ENCODE measurements around the gene WDR13. TPM values are rescaled to one million over a fixed set of nuclear protein-coding genes. Genes with fewer than 3 reads are reported as not detected.

The WDR13 gene
- total RNA-seq, 2 experiments from 2014 or later: 31.6 to 38.6 TPM

- no peaks in the 10 kb centered on the region for H3K4me1 Mint-ChIP-seq (ENCODE audit: low read depth)
- TF ChIP-seq CTCF (IDR thresholded peaks at IDR 0.05): no peak
- no peak overlapping the region for H3K4me3 Mint-ChIP-seq
- intact Hi-C loops (cut with micrococcal nuclease): no loop called here
- no peak overlapping the region for H3K27ac Mint-ChIP-seq
- H3K27me3 Mint-ChIP-seq: no peaks in the 10 kb centered on the region
- CTCF ChIA-PET: no interaction called here
- H3K9me3 Mint-ChIP-seq: no peaks in the 10 kb centered on the region
- DNase-seq (no peak), ATAC-seq (no peak)
- POLR2A ChIA-PET: interaction anchor here (0.7 to 2.4 kb wide), 3 partner anchors 12 to 94 kb away, joined by 3 to 8 read pairs (median 3); partner anchors contain the start of gene WAS
- no peaks in the 10 kb centered on the region for H3K36me3 Mint-ChIP-seq (ENCODE audit: low read depth)
These were observed 6.8 kb upstream of the WDR13 start for GRCh38 chrX:48590203-48591103.

GRCh38 chrX:48591255-48591791 lies 6.0 kb upstream of the WDR13 start:
- no peak overlapping the region for H3K27ac Mint-ChIP-seq
- CTCF ChIA-PET: no interaction called here
- no peaks in the 10 kb centered on the region for H3K27me3 Mint-ChIP-seq
- no peaks in the 10 kb centered on the region for H3K4me1 Mint-ChIP-seq (ENCODE audit: low read depth)
- H3K9me3 Mint-ChIP-seq: no peaks in the 10 kb centered on the region
- no peak for TF ChIP-seq CTCF (IDR thresholded peaks at IDR 0.05)
- H3K4me3 Mint-ChIP-seq: no peak overlapping the region
- ATAC-seq (no peak), DNase-seq (no peak)
- no peaks in the 10 kb centered on the region for H3K36me3 Mint-ChIP-seq (ENCODE audit: low read depth)
- intact Hi-C loops (cut with micrococcal nuclease): no loop called here
- POLR2A ChIA-PET: interaction anchor here (0.8 to 1.3 kb wide), 2 partner anchors 93 to 210 kb away, joined by 3 to 4 read pairs; partner anchors contain the start of genes HDAC6 and WAS

- intact Hi-C loops (cut with micrococcal nuclease): no loop called here
- TF ChIP-seq CTCF (IDR thresholded peaks at IDR 0.05): no peak
- no peak overlapping the region for H3K4me3 Mint-ChIP-seq
- H3K4me1 Mint-ChIP-seq (ENCODE audit: low read depth): peaks cover 3% of the 10 kb centered on the region
- ChIA-PET POLR2A (no interaction called here), CTCF (no interaction called here)
- DNase-seq: no peak
- no peak for ATAC-seq
- no peaks in the 10 kb centered on the region for H3K27me3 Mint-ChIP-seq
- H3K36me3 Mint-ChIP-seq (ENCODE audit: low read depth): no peaks in the 10 kb centered on the region
- no peaks in the 10 kb centered on the region for H3K9me3 Mint-ChIP-seq
- H3K27ac Mint-ChIP-seq: no peak overlapping the region
These were observed 4.3 kb upstream of the WDR13 start for GRCh38 chrX:48592971-48593370.

GRCh38 chrX:48595929-48596328 lies 1.4 kb upstream of the WDR13 start:
- ChIA-PET POLR2A (interaction anchor here (1.3 to 2.0 kb wide), 2 partner anchors 17 to 21 kb away, joined by 3 to 8 read pairs; partner anchors contain the start of gene RBM3), CTCF (no interaction called here)
- H3K9me3 Mint-ChIP-seq: no peaks in the 10 kb centered on the region
- intact Hi-C loops (cut with micrococcal nuclease): no loop called here
- DNase-seq (no peak), ATAC-seq (no peak)
- no peak overlapping the region for H3K4me3 Mint-ChIP-seq
- no peak for TF ChIP-seq CTCF (IDR thresholded peaks at IDR 0.05)
- no peaks in the 10 kb centered on the region for H3K27me3 Mint-ChIP-seq
- peaks cover 4% of the 10 kb centered on the region for H3K36me3 Mint-ChIP-seq (ENCODE audit: low read depth)
- no peak overlapping the region for H3K27ac Mint-ChIP-seq
- H3K4me1 Mint-ChIP-seq (ENCODE audit: low read depth): peaks cover 6% of the 10 kb centered on the region

- CTCF ChIA-PET: no interaction called here
- peak overlapping the region; percentile 99 for H3K27ac Mint-ChIP-seq
These were observed 1.3 kb downstream of the WDR13 start for GRCh38 chrX:48598614-48599013.

More at GRCh38 chrX:48598614-48599013, 1.3 kb downstream of the WDR13 start:
- Mint-ChIP-seq H3K27me3 (no peaks in the 10 kb centered on the region), H3K4me3 (peak overlapping the region; percentile 90), H3K36me3 (ENCODE audit: low read depth) (peaks cover 4% of the 10 kb centered on the region), H3K9me3 (no peaks in the 10 kb centered on the region), H3K4me1 (ENCODE audit: low read depth) (peaks cover 6% of the 10 kb centered on the region)
- intact Hi-C loops (cut with micrococcal nuclease): no loop called here
- no peak for TF ChIP-seq CTCF (IDR thresholded peaks at IDR 0.05)
- DNase-seq: no peak
- no peak for ATAC-seq
- POLR2A ChIA-PET: interaction anchor here (0.6 to 1.0 kb wide), 3 partner anchors 20 to 306 kb away, joined by 3 to 4 read pairs (median 3); no protein-coding TSS in a partner anchor
